HepG2 (cell line): ENCODE results near the gene STARD10. TPM values are rescaled to one million over a fixed set of nuclear protein-coding genes. Genes with fewer than 3 reads are reported as not detected.

Experiments
- AKNA ChIP-seq: sonication (generic); formaldehyde crosslinking; IDR thresholded peaks from 2 replicates; pipeline ENCODE4 v1.4.0; 2020; ENCODE audit warnings: missing genetic modification reagents, borderline replicate concordance
- ARNT2 ChIP-seq: sonication (generic); formaldehyde crosslinking; IDR thresholded peaks from 2 replicates; pipeline ENCODE4 v1.8.0; 2022; ENCODE audit warnings: mild to moderate bottlenecking, low read depth, missing genetic modification reagents, moderate library complexity
- HDAC2 ChIP-seq: sonication (generic); formaldehyde crosslinking; IDR thresholded peaks from 2 replicates; pipeline ENCODE4 v1.4.0; 2020; ENCODE audit warnings: missing genetic modification reagents
- HINFP ChIP-seq: sonication (generic); formaldehyde crosslinking; IDR thresholded peaks from 2 replicates; pipeline ENCODE4 v1.4.0; 2020; ENCODE audit warnings: low read depth, mild to moderate bottlenecking, missing genetic modification reagents
- JUN ChIP-seq: sonication (generic); formaldehyde crosslinking; IDR thresholded peaks from 2 replicates; pipeline ENCODE4 v1.4.0; 2020; ENCODE audit warnings: mild to moderate bottlenecking, missing genetic modification reagents
- KLF11 ChIP-seq: IDR thresholded peaks from 2 replicates; pipeline ENCODE4 v1.6.1; 2016; ENCODE audit warnings: missing compliant biosample characterization
- SNAPC4 ChIP-seq: sonication (generic); formaldehyde crosslinking; IDR thresholded peaks from 2 replicates; pipeline ENCODE4 v1.4.0; 2020; ENCODE audit warnings: mild to moderate bottlenecking, missing genetic modification reagents
- STAT5B ChIP-seq: sonication (generic); formaldehyde crosslinking; IDR thresholded peaks from 2 replicates; pipeline ENCODE4 v1.4.0; 2020; ENCODE audit warnings: missing genetic modification reagents
- UBTF ChIP-seq: sonication (generic); formaldehyde crosslinking; IDR thresholded peaks from 2 replicates; pipeline ENCODE4 v1.4.0; 2020; ENCODE audit warnings: mild to moderate bottlenecking, missing genetic modification reagents
- ZNF710 ChIP-seq: sonication (generic); formaldehyde crosslinking; IDR thresholded peaks from 2 replicates; pipeline ENCODE4 v1.5.0; 2020; ENCODE audit warnings: mild to moderate bottlenecking, missing genetic modification reagents, borderline replicate concordance
- ZNF839 ChIP-seq: sonication (generic); formaldehyde crosslinking; IDR thresholded peaks from 2 replicates; pipeline ENCODE4 v1.4.0; 2020; ENCODE audit warnings: missing genetic modification reagents, mild to moderate bottlenecking, borderline replicate concordance
- polyA plus RNA-seq, 8 experiments: library from polyadenylated mRNA; depleted of rRNA in 3 of 8; stranded (reverse) in 7 of 8; unstranded in 1 of 8; fragments of >200 nt; fragmentation: Illumina TruSeq in 4 of 8; extraction: Trizol in 4 of 8; gene quantifications; 2 replicates each; pipeline versions ENCODE4 v1.2.1 to v1.2.3, GENCODE V29; 2011 to 2016; ENCODE audit warnings: low read depth in 4 of 8, missing spikeins in 1 of 8, mixed read lengths in 1 of 8; ENCODE audit not compliant: insufficient read depth in 1 of 8
- total RNA-seq, 5 experiments: library from RNA; depleted of rRNA; stranded (reverse); fragments of >200 nt; fragmentation: Illumina TruSeq; extraction: Trizol; gene quantifications; 2 replicates each; pipeline ENCODE4 v1.2.3, GENCODE V29; 2016; ENCODE audit warnings: low read depth in 1 of 5

Gene STARD10
- total and polyA plus RNA-seq, 2 of the 13 experiments (the other 11 are each of a cell fraction or from before 2014, with no cell fraction given) = 260 to 341 TPM

GRCh38 chr11:72766152-72766902, 27.5 kb downstream of the STARD10 start (continued):
- TF ChIP-seq SNAPC4 (0 out of 2 replicates have a peak, but pooled peaks have one; percentile 24), ARNT2 (CRISPR knock-in tag) (peak; percentile 76), HDAC2 (CRISPR knock-in tag) (peak; percentile 89), ZNF839 (CRISPR knock-in tag) (peak; percentile 69; the same call in 1 of the 2 replicates), ZNF710 (CRISPR knock-in tag) (no peak), JUN (CRISPR knock-in tag) (no peak), STAT5B (CRISPR knock-in tag) (no peak), KLF11 (peak; percentile 46; the same call in 1 of the 2 replicates), HINFP (CRISPR knock-in tag) (0 out of 2 replicates have a peak, but pooled peaks have one; percentile 48), AKNA (CRISPR knock-in tag) (no peak), UBTF (CRISPR knock-in tag) (peak; percentile 78)
